IMR-90 (cell line): ENCODE data around the gene PKHD1. TPM values are rescaled to one million over a fixed set of nuclear protein-coding genes. Genes with fewer than 3 reads are reported as not detected.

Experiments
- ATAC-seq: fragments of 200-7000 bp; cut with Tn5 transposase; 2 replicates; pipeline ENCODE4 v1.9.1; 2020; ENCODE audit warnings: low read depth, mild to moderate bottlenecking, moderate library complexity
- BruUV-seq: library from RNA; stranded (reverse); fragments of 400-500 nt; replicated peaks from 2 replicates; lab custom pipeline; 2021; lab: Mats Ljungman, UMichigan
- CTCF ChIA-PET: fragments of 300-600 bp; formaldehyde crosslinking; extraction: SDS; loops from one replicate; lab custom pipeline; 2021; ENCODE audit warnings: antibody characterized with exemption; lab: Yijun Ruan, JAX
- POLR2A ChIA-PET: fragments of 300-600 bp; sonication (Branson Sonifier 250); formaldehyde crosslinking; loops from one replicate; lab custom pipeline; 2022; ENCODE audit warnings: antibody characterized with exemption; ENCODE audit not compliant: unreplicated experiment; lab: Charles Lee
- DNase-seq: peaks from one replicate; pipeline ENCODE4 v3.0.0; 2013
- H2AFZ ChIP-seq: replicated peaks from 2 replicates; pipeline ENCODE3; 2013; ENCODE audit warnings: low read length, mild to moderate bottlenecking; ENCODE audit not compliant: poor library complexity
- H2AK5ac ChIP-seq: 2 replicates; pipeline ENCODE4 v1.6.1; 2013; ENCODE audit warnings: low read depth, low read length, inconsistent platforms
- H2AK9ac ChIP-seq: replicated peaks from 2 replicates; pipeline ENCODE3; 2013; ENCODE audit warnings: mild to moderate bottlenecking, low read depth, low read length, moderate library complexity; ENCODE audit not compliant: poor library complexity
- H2BK120ac ChIP-seq: 2 replicates; pipeline ENCODE4 v1.6.1; 2013; ENCODE audit warnings: low read depth, low read length, inconsistent platforms
- H2BK15ac ChIP-seq: 3 replicates; pipeline ENCODE4 v1.6.1; 2013; ENCODE audit warnings: low read depth, low read length, inconsistent platforms
- H2BK20ac ChIP-seq: 2 replicates; pipeline ENCODE4 v1.6.1; 2013; ENCODE audit warnings: low read depth, mild to moderate bottlenecking, inconsistent platforms, low read length, moderate library complexity
- H2BK5ac ChIP-seq: 2 replicates; pipeline ENCODE4 v1.6.1; 2013; ENCODE audit warnings: mild to moderate bottlenecking, low read depth, low read length, inconsistent platforms; ENCODE audit not compliant: poor library complexity, severe bottlenecking
- H3K14ac ChIP-seq: replicated peaks from 2 replicates; pipeline ENCODE4 v1.6.1; 2013; ENCODE audit warnings: low read depth, low read length, inconsistent platforms
- H3K18ac ChIP-seq: 2 replicates; pipeline ENCODE4 v1.6.1; 2013; ENCODE audit warnings: low read depth, low read length, control low read depth
- H3K23ac ChIP-seq: 2 replicates; pipeline ENCODE4 v1.6.1; 2013; ENCODE audit warnings: low read depth, low read length, inconsistent platforms
- H3K27ac ChIP-seq: 2 replicates; pipeline ENCODE4 v1.5.1; 2013; ENCODE audit warnings: mild to moderate bottlenecking, control low read depth, low read length; ENCODE audit not compliant: insufficient read depth
- H3K27me3 ChIP-seq: 2 replicates; pipeline ENCODE4 v1.6.1; 2013; ENCODE audit warnings: low read length; ENCODE audit not compliant: control insufficient read depth, insufficient read depth
- H3K36me3 ChIP-seq: 2 replicates; pipeline ENCODE4 v1.6.1; 2013; ENCODE audit warnings: low read length, mixed read lengths; ENCODE audit not compliant: control insufficient read depth, insufficient read depth
- H3K4ac ChIP-seq: 2 replicates; pipeline ENCODE4 v1.6.1; 2013; ENCODE audit warnings: low read depth, low read length, inconsistent platforms
- H3K4me1 ChIP-seq: 2 replicates; pipeline ENCODE4 v1.6.1; 2013; ENCODE audit warnings: low read length, mixed read lengths; ENCODE audit not compliant: control insufficient read depth, insufficient read depth
- H3K4me2 ChIP-seq: 2 replicates; pipeline ENCODE4 v1.6.1; 2013; ENCODE audit warnings: low read depth, mild to moderate bottlenecking, control low read depth, low read length, moderate library complexity
- H3K4me3 ChIP-seq: 2 replicates; pipeline ENCODE4 v1.5.1; 2013; ENCODE audit warnings: low read depth, mild to moderate bottlenecking, control low read depth, low read length, moderate library complexity; ENCODE audit not compliant: insufficient read depth
- H3K56ac ChIP-seq: 2 replicates; pipeline ENCODE4 v1.6.1; 2013; ENCODE audit warnings: low read length, inconsistent platforms; ENCODE audit not compliant: insufficient read depth; ENCODE audit errors: extremely low read depth
- H3K79me1 ChIP-seq, 2 experiments: 2 replicates each; pipeline ENCODE4 v1.6.1; 2013; ENCODE audit warnings: low read length in 2 of 2, inconsistent platforms in 1 of 2, low read depth in 1 of 2
- H3K9ac ChIP-seq: 2 replicates; pipeline ENCODE4 v1.6.1; 2013; ENCODE audit warnings: low read depth, low read length, control low read depth
- H3K9me1 ChIP-seq: 2 replicates; pipeline ENCODE4 v1.6.1; 2013; ENCODE audit warnings: low read length, inconsistent platforms; ENCODE audit not compliant: insufficient read depth
- H3K9me3 ChIP-seq: 2 replicates; pipeline ENCODE4 v1.6.1; 2013; ENCODE audit warnings: low read length; ENCODE audit not compliant: control insufficient read depth, insufficient read depth
- H4K20me1 ChIP-seq: 2 replicates; pipeline ENCODE4 v1.6.1; 2013; ENCODE audit warnings: low read length, inconsistent platforms; ENCODE audit not compliant: insufficient read depth
- H4K5ac ChIP-seq: 2 replicates; pipeline ENCODE4 v1.6.1; 2013; ENCODE audit warnings: mild to moderate bottlenecking, low read depth, low read length, control low read depth
- H4K8ac ChIP-seq, 2 experiments: 2 replicates each; pipeline ENCODE4 v1.6.1; 2013; ENCODE audit warnings: low read depth in 2 of 2, low read length in 2 of 2, control low read depth in 1 of 2, inconsistent platforms in 1 of 2
- H4K91ac ChIP-seq: 2 replicates; pipeline ENCODE4 v1.6.1; 2013; ENCODE audit warnings: low read depth, low read length, inconsistent platforms; ENCODE audit not compliant: insufficient read depth
- MAZ ChIP-seq: IDR thresholded peaks from 2 replicates; pipeline ENCODE4 v1.6.1; 2012; ENCODE audit warnings: low read depth, mild to moderate bottlenecking, low read length, improper control_type of control experiment, moderate library complexity, borderline replicate concordance
- MXI1 ChIP-seq: IDR thresholded peaks from 2 replicates; pipeline ENCODE4 v1.6.1; 2012; ENCODE audit warnings: low read depth, mild to moderate bottlenecking, low read length, moderate library complexity, borderline replicate concordance
- RAD21 ChIP-seq: IDR thresholded peaks from 2 replicates; pipeline ENCODE4 v1.6.1; 2012; ENCODE audit warnings: low read length, improper control_type of control experiment
- RCOR1 ChIP-seq: IDR thresholded peaks from 2 replicates; pipeline ENCODE4 v1.6.1; 2012; ENCODE audit warnings: mild to moderate bottlenecking, low read length, improper control_type of control experiment; ENCODE audit not compliant: insufficient replicate concordance
- dilution Hi-C: fragments of 300-500 bp; cut with HindIII; formaldehyde crosslinking; loops from one replicate; pipeline ENCODE4 v1.14.3; 2018; ENCODE audit warnings: low sequenced_read_pairs; ENCODE audit not compliant: unreplicated experiment
- in situ Hi-C: fragments of 300-500 bp; cut with MboI; formaldehyde crosslinking; loops from 3 replicates; pipeline ENCODE4 v1.14.3; 2019; ENCODE audit warnings: low sequenced_read_pairs, inconsistent platforms, mixed read lengths
- intact Hi-C: fragments of 100-400 bp; cut with micrococcal nuclease; formaldehyde crosslinking; loops from 2 replicates; pipeline ENCODE4 v1.10.0; 2022
- polyA plus RNA-seq, 3 experiments: library from polyadenylated mRNA; depleted of rRNA; stranded (reverse); fragments of >200 nt; gene quantifications; 2 replicates each; pipeline ENCODE4 v1.2.3, GENCODE V29; 2012; ENCODE audit warnings: low replicate concordance in 1 of 3
- total RNA-seq: library from RNA; depleted of rRNA; stranded (reverse); fragments of >200 nt; gene quantifications from 2 replicates; pipeline ENCODE4 v1.2.3, GENCODE V29; 2012

The PKHD1 gene
- total and polyA plus RNA-seq, 2 of the 4 experiments (the other 2 are of a cell fraction) = not detected

GRCh38 chr6:51585264-51585663, 502.1 kb downstream of the PKHD1 start:
- in situ Hi-C loops = no loop called here
- no TSS peak for BruUV-seq
- CTCF ChIA-PET = no interaction called here
- no peak overlapping the region for H4K91ac ChIP-seq
- H2BK20ac ChIP-seq = no peak overlapping the region
- no peak overlapping the region for H3K9ac ChIP-seq
- no peak overlapping the region for H2AK5ac ChIP-seq
- H2BK5ac ChIP-seq = no peak overlapping the region
- no peaks in the 10 kb centered on the region for H3K9me1 ChIP-seq
- H4K8ac ChIP-seq = no peak overlapping the region
- H3K36me3 ChIP-seq = no peaks in the 10 kb centered on the region
- no peak overlapping the region for H3K4me2 ChIP-seq
- H2AK9ac ChIP-seq = no peak overlapping the region
- no peak overlapping the region for H3K14ac ChIP-seq
- H2BK120ac ChIP-seq = no peak overlapping the region
- H3K23ac ChIP-seq = no peak overlapping the region
- no peaks in the 10 kb centered on the region for H4K20me1 ChIP-seq
- no peaks in the 10 kb centered on the region for H3K4me1 ChIP-seq
- intact Hi-C loops = no loop called here
- no peak for ATAC-seq
- TF ChIP-seq MAZ (no peak), MXI1 (no peak), RAD21 (no peak), RCOR1 (no peak)
- no peak overlapping the region for H3K56ac ChIP-seq
- H3K18ac ChIP-seq = no peak overlapping the region
- H3K4ac ChIP-seq = no peak overlapping the region
- no peak overlapping the region for H4K5ac ChIP-seq
- DNase-seq = no peak
- H3K9me3 ChIP-seq = no peaks in the 10 kb centered on the region; the same call in 1 of the 2 replicates
- H3K79me1 ChIP-seq = no peaks in the 10 kb centered on the region
- H3K27me3 ChIP-seq = no peaks in the 10 kb centered on the region
- no peak overlapping the region for H3K4me3 ChIP-seq
- dilution Hi-C loops = no loop called here
- no peak overlapping the region for H2AFZ ChIP-seq
- H3K27ac ChIP-seq = no peak overlapping the region
- POLR2A ChIA-PET = no interaction called here
- H2BK15ac ChIP-seq = no peak overlapping the region
